Uterus (tissue), 4 donors: ENCODE measurements around the gene SORCS3. TPM values are rescaled to one million over a fixed set of nuclear protein-coding genes. Genes with fewer than 3 reads are reported as not detected.

ENCODE experiments used
- DNase-seq, 2 donors: peaks; one replicate each; pipeline ENCODE4 v3.0.0-alpha.2; 2019 to 2020
- H3K27ac ChIP-seq, 2 donors: fragments of 200-600 bp; sonication (generic); 1 replicate in 1 of 2; 2 replicates in 1 of 2; pipeline ENCODE4 v1.5.1; 2016 to 2018
- H3K27me3 ChIP-seq, 2 donors: fragments of 200-600 bp; sonication (generic); one replicate each; pipeline ENCODE4 v1.5.1; 2018 to 2019; ENCODE audit warnings: control low read depth in 1 of 2
- H3K36me3 ChIP-seq, 2 donors: fragments of 200-600 bp; sonication (generic); one replicate each; pipeline ENCODE4 v1.5.1; 2019; ENCODE audit warnings: control low read depth in 1 of 2
- H3K4me1 ChIP-seq, 2 donors: fragments of 200-600 bp; sonication (generic); one replicate each; pipeline ENCODE4 v1.5.1; 2018 to 2019; ENCODE audit warnings: control low read depth in 1 of 2
- H3K4me3 ChIP-seq, 2 donors: fragments of 200-600 bp; sonication (generic); 1 replicate in 1 of 2; 2 replicates in 1 of 2; pipeline ENCODE4 v1.5.1; 2018 to 2019; ENCODE audit warnings: mild to moderate bottlenecking in 1 of 2
- H3K9me3 ChIP-seq, 2 donors: fragments of 200-600 bp; sonication (generic); one replicate each; pipeline ENCODE4 v1.5.1; 2019; ENCODE audit warnings: control low read depth in 1 of 2
- CTCF ChIP-seq, 4 experiments: fragments of 200-600 bp in 2 of 4; fragments of 450-650 bp in 2 of 4; sonication (generic) in 2 of 4; IDR thresholded peaks; one replicate each; pipeline ENCODE4 v1.5.1; 2016 to 2019; ENCODE audit warnings: antibody characterized with exemption in 4 of 4, mild to moderate bottlenecking in 2 of 4, moderate library complexity in 1 of 4
- POLR2A ChIP-seq, 2 donors: fragments of 450-650 bp; IDR thresholded peaks; one replicate each; pipeline ENCODE4 v1.6.1; 2016; ENCODE audit warnings: antibody characterized with exemption in 2 of 2, mild to moderate bottlenecking in 1 of 2, moderate library complexity in 1 of 2
- intact Hi-C: fragments of 100-400 bp; cut with DNase I; formaldehyde crosslinking; loops from one replicate; pipeline ENCODE4 v1.15.1; 2023; ENCODE audit warnings: low total_unique reads
- total RNA-seq, 4 donors: library from RNA; depleted of rRNA in 3 of 4; stranded (reverse); fragments of >200 nt in 3 of 4; gene quantifications; one replicate each; pipeline versions ENCODE4 v1.1.0 to v1.2.4, GENCODE V29; 2014 to 2023
- donor health status: DM: yes; HTN: yes; CAD: no.

Gene SORCS3
- total RNA-seq, 4 donors from 2014 or later, result 0.77 to 2.4 TPM; not detected in 2

DNA sequence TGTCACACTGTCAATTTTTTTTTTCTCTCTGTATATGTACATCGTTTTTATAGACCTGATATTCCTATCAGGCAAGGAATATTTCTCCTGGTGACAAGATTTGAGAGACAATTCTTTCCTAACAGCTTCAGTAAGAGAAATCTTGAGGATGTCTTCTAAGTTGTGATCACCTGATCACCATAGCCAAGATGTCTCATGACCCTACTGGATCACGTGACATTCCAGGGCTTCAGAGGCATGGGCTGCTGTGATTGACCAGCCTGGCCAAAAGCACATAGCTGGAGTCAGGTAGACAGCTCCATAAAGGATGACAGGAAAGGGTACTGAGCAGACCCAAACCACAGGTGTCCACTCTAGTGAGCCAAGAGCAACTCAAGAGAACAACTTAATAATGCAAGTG lies 444.9 kb downstream of the SORCS3 start:
- Histone ChIP-seq H3K4me3 (no peak overlapping the region), H3K4me1 (no peaks in the 10 kb centered on the region), H3K36me3 (no peaks in the 10 kb centered on the region), H3K27me3 (no peaks in the 10 kb centered on the region), H3K9me3 (no peaks in the 10 kb centered on the region), H3K27ac (no peak overlapping the region)
- TF ChIP-seq CTCF (IDR thresholded peaks at IDR 0.05), result no peak
- TF ChIP-seq POLR2A (IDR thresholded peaks at IDR 0.05), result no peak
- intact Hi-C loops, result no loop called here
- DNase-seq, result no peak

GRCh38 chr10:105094048-105094447 lies 453.0 kb downstream of the SORCS3 start:
- no peaks in the 10 kb centered on the region for H3K4me1 ChIP-seq
- H3K9me3 ChIP-seq, result no peaks in the 10 kb centered on the region
- H3K36me3 ChIP-seq, result no peaks in the 10 kb centered on the region
- no peak overlapping the region for H3K4me3 ChIP-seq
- TF ChIP-seq CTCF (IDR thresholded peaks at IDR 0.05) (no peak), POLR2A (IDR thresholded peaks at IDR 0.05) (no peak)
- no peak overlapping the region for H3K27ac ChIP-seq
- no peaks in the 10 kb centered on the region for H3K27me3 ChIP-seq
- no peak for DNase-seq
- intact Hi-C loops, result no loop called here

GRCh38 chr10:105096316-105096715 lies 455.2 kb downstream of the SORCS3 start:
- Histone ChIP-seq H3K27me3 (no peaks in the 10 kb centered on the region), H3K4me1 (no peaks in the 10 kb centered on the region), H3K36me3 (no peaks in the 10 kb centered on the region), H3K4me3 (no peak overlapping the region), H3K9me3 (no peaks in the 10 kb centered on the region), H3K27ac (no peak overlapping the region)
- TF ChIP-seq POLR2A (IDR thresholded peaks at IDR 0.05), result no peak
- no peak for TF ChIP-seq CTCF (IDR thresholded peaks at IDR 0.05)
- DNase-seq, result no peak
- intact Hi-C loops, result no loop called here

- no peak for TF ChIP-seq CTCF (IDR thresholded peaks at IDR 0.05)
- no peak for TF ChIP-seq POLR2A (IDR thresholded peaks at IDR 0.05)
- Histone ChIP-seq H3K27me3 (no peaks in the 10 kb centered on the region), H3K27ac (no peak overlapping the region), H3K4me1 (no peaks in the 10 kb centered on the region), H3K36me3 (no peaks in the 10 kb centered on the region), H3K9me3 (no peaks in the 10 kb centered on the region), H3K4me3 (no peak overlapping the region)
- intact Hi-C loops, result no loop called here
- DNase-seq, result no peak
These were observed 461.9 kb downstream of the SORCS3 start for GRCh38 chr10:105102977-105103376.

DNA sequence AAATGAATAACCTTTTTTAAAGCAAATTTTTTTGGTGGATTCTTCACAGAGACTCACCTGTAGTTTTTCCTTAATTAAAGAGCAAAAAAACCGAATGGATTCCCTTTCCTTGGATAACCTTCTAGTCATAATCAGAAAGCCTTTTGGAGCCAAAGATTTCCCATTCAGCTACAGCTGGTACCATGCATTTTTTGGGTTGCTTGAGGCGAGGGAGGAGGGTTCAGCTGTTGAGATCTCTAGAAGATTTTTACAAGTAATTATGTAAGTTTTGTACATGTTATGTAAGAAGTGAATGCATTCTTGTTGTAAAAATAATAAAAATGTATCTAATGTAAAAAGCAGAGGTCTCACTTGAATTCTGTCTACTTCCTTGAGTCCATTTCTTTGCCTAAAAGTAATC lies 463.2 kb downstream of the SORCS3 start:
- H3K27me3 ChIP-seq, result no peaks in the 10 kb centered on the region
- no peak overlapping the region for H3K4me3 ChIP-seq
- H3K36me3 ChIP-seq, result no peaks in the 10 kb centered on the region
- TF ChIP-seq CTCF (IDR thresholded peaks at IDR 0.05), result no peak
- TF ChIP-seq POLR2A (IDR thresholded peaks at IDR 0.05), result no peak
- no peaks in the 10 kb centered on the region for H3K4me1 ChIP-seq
- no peaks in the 10 kb centered on the region for H3K9me3 ChIP-seq
- no peak overlapping the region for H3K27ac ChIP-seq
- DNase-seq, result no peak
- intact Hi-C loops, result no loop called here
